ENCODE results near the gene TNFRSF1B. TPM values are rescaled to one million over a fixed set of nuclear protein-coding genes. Genes with fewer than 3 reads are reported as not detected.

The TNFRSF1B gene
- total RNA-seq, 2 donors from 2014 or later: 58.7 to 59.7 TPM

DNA sequence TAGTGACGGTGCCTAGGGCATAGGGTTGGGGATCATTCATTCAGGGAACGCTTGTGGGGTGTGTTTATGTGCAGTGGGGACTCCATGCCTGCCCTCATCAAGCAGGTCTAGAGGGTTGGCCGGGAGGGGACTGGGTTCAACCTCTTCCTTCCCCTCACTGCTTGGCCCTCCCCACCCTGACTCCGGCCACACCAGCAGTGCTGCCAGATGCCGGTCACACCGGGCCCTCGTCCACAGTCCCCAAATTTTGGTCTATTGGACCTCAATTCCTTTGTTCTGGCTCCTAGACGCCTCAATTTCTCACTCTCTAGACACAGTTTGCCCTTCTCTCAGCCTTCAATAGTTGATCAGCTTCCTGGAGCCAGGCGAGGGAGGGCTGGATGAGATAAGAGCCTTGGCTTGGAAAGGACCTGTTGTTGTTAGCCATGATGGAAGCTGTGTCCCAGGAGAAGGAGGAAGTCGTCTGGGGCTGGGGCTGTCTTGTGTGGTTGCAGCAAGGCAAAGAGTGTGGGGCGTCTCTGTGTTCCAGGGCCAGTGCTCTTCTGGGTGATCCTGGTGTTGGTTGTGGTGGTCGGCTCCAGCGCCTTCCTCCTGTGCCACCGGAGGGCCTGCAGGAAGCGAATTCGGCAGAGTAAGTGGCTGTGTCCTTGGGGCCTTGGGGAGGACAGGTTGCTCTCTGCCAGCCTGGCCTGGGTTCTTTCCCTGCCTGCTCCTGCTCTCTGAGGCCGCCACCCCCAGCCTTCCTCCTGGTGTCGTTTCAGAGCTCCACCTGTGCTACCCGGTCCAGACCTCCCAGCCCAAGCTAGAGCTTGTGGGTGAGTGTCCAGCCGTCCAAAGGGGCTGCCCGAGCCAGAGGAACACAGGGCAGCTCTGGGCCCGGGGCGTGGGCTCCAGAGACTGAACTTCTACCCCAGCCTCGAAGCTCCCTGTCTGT lies 41.1 kb upstream of the TNFRSF1B start:
- H3K9me3 ChIP-seq: no peaks in the 10 kb centered on the region
- no peak for ATAC-seq (ENCODE audit: insufficient number of reproducible peaks, low FRiP score, low read depth)
- TF ChIP-seq, protein P1, sequence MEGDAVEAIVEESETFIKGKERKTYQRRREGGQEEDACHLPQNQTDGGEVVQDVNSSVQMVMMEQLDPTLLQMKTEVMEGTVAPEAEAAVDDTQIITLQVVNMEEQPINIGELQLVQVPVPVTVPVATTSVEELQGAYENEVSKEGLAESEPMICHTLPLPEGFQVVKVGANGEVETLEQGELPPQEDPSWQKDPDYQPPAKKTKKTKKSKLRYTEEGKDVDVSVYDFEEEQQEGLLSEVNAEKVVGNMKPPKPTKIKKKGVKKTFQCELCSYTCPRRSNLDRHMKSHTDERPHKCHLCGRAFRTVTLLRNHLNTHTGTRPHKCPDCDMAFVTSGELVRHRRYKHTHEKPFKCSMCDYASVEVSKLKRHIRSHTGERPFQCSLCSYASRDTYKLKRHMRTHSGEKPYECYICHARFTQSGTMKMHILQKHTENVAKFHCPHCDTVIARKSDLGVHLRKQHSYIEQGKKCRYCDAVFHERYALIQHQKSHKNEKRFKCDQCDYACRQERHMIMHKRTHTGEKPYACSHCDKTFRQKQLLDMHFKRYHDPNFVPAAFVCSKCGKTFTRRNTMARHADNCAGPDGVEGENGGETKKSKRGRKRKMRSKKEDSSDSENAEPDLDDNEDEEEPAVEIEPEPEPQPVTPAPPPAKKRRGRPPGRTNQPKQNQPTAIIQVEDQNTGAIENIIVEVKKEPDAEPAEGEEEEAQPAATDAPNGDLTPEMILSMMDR (IDR thresholded peaks at IDR 0.05): no peak
- no peak overlapping the region for H3K27ac ChIP-seq
- H3K4me1 ChIP-seq (ENCODE audit: control insufficient read depth in 1 of 2, low read depth in 2 of 2): peaks cover 0 to 7% of the 10 kb centered on the region in 2 donors
- H3K36me3 ChIP-seq: no peaks in the 10 kb centered on the region
- no peak for DNase-seq (ENCODE audit: low spot score)
- H3K4me3 ChIP-seq: no peak overlapping the region
- H3K27me3 ChIP-seq (replicated peaks; ENCODE audit: insufficient read depth): no peaks in the 10 kb centered on the region

DNA sequence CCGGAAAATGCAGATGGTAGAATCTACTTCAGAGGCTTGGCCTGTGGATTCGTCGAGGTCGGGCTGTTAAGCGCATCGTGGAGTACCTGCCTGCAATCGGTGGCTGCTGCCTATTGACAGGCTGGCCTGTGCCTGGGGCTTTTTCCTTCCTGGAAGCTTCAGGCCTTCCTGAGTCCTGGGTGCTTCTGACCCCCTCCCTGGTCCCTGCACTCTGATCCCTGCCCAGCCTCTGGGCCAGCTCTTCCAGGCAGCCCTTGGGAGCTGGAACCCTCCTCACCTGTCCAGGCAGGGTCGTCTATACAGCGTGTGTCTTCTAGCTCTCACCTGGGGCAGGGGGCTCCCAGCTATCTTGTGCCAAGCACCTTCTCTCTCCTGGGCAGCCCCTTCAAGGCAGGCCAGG lies 40.0 kb upstream of the TNFRSF1B start:
- Histone ChIP-seq H3K27me3 (replicated peaks; ENCODE audit: insufficient read depth) (no peaks in the 10 kb centered on the region), H3K4me1 (ENCODE audit: control insufficient read depth in 1 of 2, low read depth in 2 of 2) (peaks cover 0 to 7% of the 10 kb centered on the region in 2 donors), H3K36me3 (no peaks in the 10 kb centered on the region), H3K4me3 (no peak overlapping the region), H3K27ac (no peak overlapping the region), H3K9me3 (no peaks in the 10 kb centered on the region)
- TF ChIP-seq, protein P1 (IDR thresholded peaks at IDR 0.05): no peak
- no peak for DNase-seq (ENCODE audit: low spot score)
- ATAC-seq (ENCODE audit: insufficient number of reproducible peaks, low FRiP score, low read depth): no peak

DNA sequence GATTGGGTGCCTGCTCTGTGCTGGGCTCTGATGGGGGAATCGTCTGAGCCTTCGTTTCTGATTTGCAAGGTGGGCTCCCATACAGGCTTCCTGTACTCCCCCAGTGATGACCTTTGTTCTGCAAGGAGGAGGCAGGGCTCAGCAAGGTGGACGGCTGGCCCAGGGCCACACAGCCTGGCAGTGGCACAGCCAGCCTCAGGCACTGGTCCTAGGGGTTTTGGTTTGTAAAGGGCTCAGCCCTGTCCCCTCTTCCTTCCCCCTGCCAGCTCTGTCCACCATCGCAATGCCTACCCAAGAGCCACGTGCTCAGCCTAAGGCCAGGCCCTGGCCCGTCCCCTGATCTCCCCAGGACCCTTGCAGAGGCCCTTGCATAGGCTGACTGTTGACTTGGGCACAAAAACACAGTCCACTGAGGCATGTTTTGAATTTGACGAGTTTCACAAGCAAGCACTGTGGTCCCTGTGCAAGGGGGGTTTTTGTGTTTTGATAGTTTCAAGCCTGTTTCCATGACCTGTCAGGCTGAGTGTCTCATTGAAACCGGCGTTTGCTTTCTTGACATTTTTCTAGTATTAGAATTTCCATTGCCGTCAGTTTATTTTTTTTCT lies 39.5 kb upstream of the TNFRSF1B start:
- Histone ChIP-seq H3K27me3 (replicated peaks; ENCODE audit: insufficient read depth) (no peaks in the 10 kb centered on the region), H3K36me3 (no peaks in the 10 kb centered on the region), H3K27ac (no peak overlapping the region), H3K9me3 (no peaks in the 10 kb centered on the region), H3K4me1 (ENCODE audit: control insufficient read depth in 1 of 2, low read depth in 2 of 2) (peaks cover 0 to 7% of the 10 kb centered on the region in 2 donors), H3K4me3 (no peak overlapping the region)
- TF ChIP-seq, protein P1 (IDR thresholded peaks at IDR 0.05): no peak
- ATAC-seq (ENCODE audit: insufficient number of reproducible peaks, low FRiP score, low read depth) (no peak), DNase-seq (ENCODE audit: low spot score) (no peak)

DNA sequence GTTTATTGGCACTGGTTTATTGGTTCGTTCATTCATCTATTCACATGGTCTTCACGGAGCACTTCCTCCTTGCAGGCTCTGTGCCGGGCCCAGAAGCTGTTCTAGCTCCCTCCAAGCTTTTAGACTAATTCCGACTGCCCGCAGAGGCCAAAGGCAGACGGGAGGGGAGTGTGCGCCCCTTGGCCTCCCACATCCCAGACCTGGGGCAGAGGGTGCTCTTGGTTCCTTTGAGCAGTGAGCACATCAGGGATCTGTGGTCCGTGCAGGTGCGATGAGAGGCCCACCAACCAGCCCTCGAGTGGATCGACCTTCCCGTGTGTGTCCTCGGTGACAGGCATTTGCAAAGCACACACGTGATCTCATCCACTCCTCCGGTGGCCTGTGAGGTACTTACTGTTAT lies 38.7 kb upstream of the TNFRSF1B start:
- H3K4me3 ChIP-seq: no peak overlapping the region
- no peaks in the 10 kb centered on the region for H3K36me3 ChIP-seq
- TF ChIP-seq, protein P1 (IDR thresholded peaks at IDR 0.05): no peak
- peaks cover 0 to 7% of the 10 kb centered on the region in 2 donors for H3K4me1 ChIP-seq (ENCODE audit: control insufficient read depth in 1 of 2, low read depth in 2 of 2)
- no peak overlapping the region for H3K27ac ChIP-seq
- no peaks in the 10 kb centered on the region for H3K27me3 ChIP-seq (replicated peaks; ENCODE audit: insufficient read depth)
- DNase-seq (ENCODE audit: low spot score) (no peak), ATAC-seq (ENCODE audit: insufficient number of reproducible peaks, low FRiP score, low read depth) (no peak)
- no peaks in the 10 kb centered on the region for H3K9me3 ChIP-seq

DNA sequence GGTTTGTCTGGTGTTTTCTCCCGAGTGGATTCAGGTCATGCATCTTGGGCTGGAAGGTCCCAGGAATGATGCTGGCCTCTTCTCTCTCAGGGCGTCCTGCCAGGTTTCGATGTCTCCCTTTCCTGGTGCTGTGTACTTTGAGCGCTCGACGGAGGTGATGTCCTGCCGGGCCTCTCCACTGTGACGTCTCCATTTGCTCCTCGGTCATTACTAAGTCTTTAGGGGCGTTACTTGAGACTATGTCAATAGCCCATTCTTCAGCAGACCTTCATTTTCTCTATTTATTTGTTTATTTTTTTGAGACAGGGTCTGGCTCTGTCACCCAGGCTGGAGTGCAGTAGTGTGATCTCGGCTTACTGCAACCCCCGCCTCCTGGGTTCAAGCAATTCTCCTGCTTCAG lies 37.2 kb upstream of the TNFRSF1B start:
- Histone ChIP-seq H3K36me3 (no peaks in the 10 kb centered on the region), H3K9me3 (no peaks in the 10 kb centered on the region), H3K4me3 (no peak overlapping the region), H3K27me3 (replicated peaks; ENCODE audit: insufficient read depth) (no peaks in the 10 kb centered on the region), H3K4me1 (ENCODE audit: control insufficient read depth in 1 of 2, low read depth in 2 of 2) (peaks cover 0 to 7% of the 10 kb centered on the region in 2 donors), H3K27ac (no peak overlapping the region)
- DNase-seq (ENCODE audit: low spot score) (no peak), ATAC-seq (ENCODE audit: insufficient number of reproducible peaks, low FRiP score, low read depth) (no peak)
- TF ChIP-seq, protein P1 (IDR thresholded peaks at IDR 0.05): no peak

Data from thoracic aorta (tissue), 2 donors.